ENCODE data around the gene NALCN.

Gene NALCN

GRCh38 chr13:101417501-101417900 lies 1.2 kb upstream of the NALCN start:
- in situ Hi-C loops (cut with HindIII; ENCODE audit: low sequenced_read_pairs), result no loop called here
- DNase-seq (ENCODE audit: low read depth, low spot score), result no peak
- no peak overlapping the region for H3K4me3 ChIP-seq (ENCODE audit: low read depth, low read length)
- TF ChIP-seq, protein P1, sequence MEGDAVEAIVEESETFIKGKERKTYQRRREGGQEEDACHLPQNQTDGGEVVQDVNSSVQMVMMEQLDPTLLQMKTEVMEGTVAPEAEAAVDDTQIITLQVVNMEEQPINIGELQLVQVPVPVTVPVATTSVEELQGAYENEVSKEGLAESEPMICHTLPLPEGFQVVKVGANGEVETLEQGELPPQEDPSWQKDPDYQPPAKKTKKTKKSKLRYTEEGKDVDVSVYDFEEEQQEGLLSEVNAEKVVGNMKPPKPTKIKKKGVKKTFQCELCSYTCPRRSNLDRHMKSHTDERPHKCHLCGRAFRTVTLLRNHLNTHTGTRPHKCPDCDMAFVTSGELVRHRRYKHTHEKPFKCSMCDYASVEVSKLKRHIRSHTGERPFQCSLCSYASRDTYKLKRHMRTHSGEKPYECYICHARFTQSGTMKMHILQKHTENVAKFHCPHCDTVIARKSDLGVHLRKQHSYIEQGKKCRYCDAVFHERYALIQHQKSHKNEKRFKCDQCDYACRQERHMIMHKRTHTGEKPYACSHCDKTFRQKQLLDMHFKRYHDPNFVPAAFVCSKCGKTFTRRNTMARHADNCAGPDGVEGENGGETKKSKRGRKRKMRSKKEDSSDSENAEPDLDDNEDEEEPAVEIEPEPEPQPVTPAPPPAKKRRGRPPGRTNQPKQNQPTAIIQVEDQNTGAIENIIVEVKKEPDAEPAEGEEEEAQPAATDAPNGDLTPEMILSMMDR (IDR thresholded peaks at IDR 0.05; ENCODE audit: low read depth, low read length), result no peak

GRCh38 chr13:101417043-101417406 lies 717 bp upstream of the NALCN start:
- peak overlapping the region; percentile 62 for H3K4me3 ChIP-seq (ENCODE audit: low read depth, low read length)
- in situ Hi-C loops (cut with HindIII; ENCODE audit: low sequenced_read_pairs), result no loop called here
- TF ChIP-seq, protein P1 (IDR thresholded peaks at IDR 0.05; ENCODE audit: low read depth, low read length), result no peak
- DNase-seq (ENCODE audit: low read depth, low spot score), result peak; percentile 60

DNA sequence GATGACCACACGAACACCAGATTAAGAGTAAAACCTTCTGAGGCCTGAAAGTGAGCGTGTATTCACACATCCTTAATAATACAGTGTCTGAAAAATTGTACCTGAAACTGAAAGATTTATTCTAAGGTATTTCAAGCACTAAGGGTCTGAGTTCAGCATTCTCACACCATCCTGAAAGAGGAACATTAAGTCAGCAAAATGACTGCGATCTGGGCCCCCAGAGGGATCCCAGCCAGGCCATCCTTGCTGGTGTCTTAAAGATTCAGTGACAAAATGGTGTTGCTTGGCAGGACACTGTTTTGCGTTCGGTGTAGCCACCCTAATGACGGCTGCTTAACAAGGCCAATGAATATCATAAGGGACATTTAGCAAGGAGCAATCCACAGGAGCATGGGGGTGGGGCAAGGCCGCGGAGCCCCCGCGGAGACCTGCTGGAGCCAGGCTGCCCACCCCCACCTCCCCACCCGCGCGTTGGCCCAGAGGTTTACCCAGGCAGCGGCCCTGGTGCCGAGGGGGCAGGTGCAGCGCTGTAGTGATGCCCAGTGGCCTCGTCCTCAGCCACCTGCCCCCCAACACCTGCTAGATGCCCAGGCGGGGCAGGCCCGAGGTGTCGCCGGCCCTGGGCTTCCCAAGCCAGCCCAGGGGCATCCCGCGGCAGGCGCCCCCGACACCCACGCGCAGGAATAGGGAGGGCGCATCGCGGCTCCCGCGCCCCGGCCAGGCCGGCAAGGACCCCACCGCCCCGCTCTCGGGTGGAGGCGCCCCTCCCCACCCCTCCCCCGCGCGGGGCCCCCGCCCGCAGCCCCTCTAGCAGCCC lies 742 bp downstream of the NALCN start:
- no peak for DNase-seq (ENCODE audit: low read depth, low spot score)
- in situ Hi-C loops (cut with HindIII; ENCODE audit: low sequenced_read_pairs), result no loop called here
- peak overlapping the region; percentile 62 for H3K4me3 ChIP-seq (ENCODE audit: low read depth, low read length)
- TF ChIP-seq, protein P1 (IDR thresholded peaks at IDR 0.05; ENCODE audit: low read depth, low read length), result no peak

DNA sequence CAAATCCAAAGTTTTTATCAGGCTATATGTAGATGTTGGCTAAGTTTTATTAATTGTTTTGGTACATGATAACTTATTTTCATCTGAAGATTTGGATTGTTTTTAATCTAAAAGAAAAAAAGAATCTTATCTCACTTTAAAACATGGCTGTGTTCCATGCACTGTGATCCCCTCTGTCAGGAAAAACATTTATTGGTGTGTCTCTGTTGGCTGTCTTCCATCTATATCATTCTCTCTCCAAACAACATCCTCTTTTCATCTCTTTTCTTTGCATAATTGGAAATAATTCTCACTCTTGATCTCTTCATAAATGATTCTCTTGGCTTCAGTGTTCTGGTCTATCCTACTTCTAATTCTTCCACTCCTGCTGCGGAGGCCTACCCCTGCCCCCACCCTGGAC lies 4.2 kb downstream of the NALCN start:
- TF ChIP-seq, protein P1 (IDR thresholded peaks at IDR 0.05; ENCODE audit: low read depth, low read length), result no peak
- DNase-seq (ENCODE audit: low read depth, low spot score), result no peak
- in situ Hi-C loops (cut with HindIII; ENCODE audit: low sequenced_read_pairs), result no loop called here
- H3K4me3 ChIP-seq (ENCODE audit: low read depth, low read length), result no peak overlapping the region

GRCh38 chr13:101408992-101409656 lies 7.2 kb downstream of the NALCN start:
- H3K4me3 ChIP-seq (ENCODE audit: low read depth, low read length), result no peak overlapping the region
- no peak for DNase-seq (ENCODE audit: low read depth, low spot score)
- in situ Hi-C loops (cut with HindIII; ENCODE audit: low sequenced_read_pairs), result no loop called here
- TF ChIP-seq, protein P1 (IDR thresholded peaks at IDR 0.05; ENCODE audit: low read depth, low read length), result no peak

DNA sequence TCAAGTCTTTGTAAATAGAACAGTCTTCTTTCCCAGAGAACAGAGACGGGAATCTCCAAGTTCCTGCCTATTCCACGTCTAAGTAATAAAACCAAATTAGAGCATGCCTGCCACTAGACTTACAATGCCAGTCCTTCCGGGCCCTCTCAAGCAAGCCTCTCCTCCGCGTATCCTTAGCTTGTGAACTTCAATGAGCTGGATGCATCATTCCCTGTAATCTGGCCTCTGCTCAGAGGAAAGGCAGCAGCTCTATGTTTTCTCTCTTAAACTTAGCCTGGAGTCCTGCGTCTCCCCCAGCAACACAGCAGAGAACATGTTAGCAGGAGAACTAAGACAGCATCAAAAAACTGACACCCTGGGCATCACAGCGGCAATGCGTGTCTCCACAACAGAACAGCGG lies 8.2 kb downstream of the NALCN start:
- H3K4me3 ChIP-seq (ENCODE audit: low read depth, low read length), result no peak overlapping the region
- in situ Hi-C loops (cut with HindIII; ENCODE audit: low sequenced_read_pairs), result no loop called here
- no peak for DNase-seq (ENCODE audit: low read depth, low spot score)
- TF ChIP-seq, protein P1 (IDR thresholded peaks at IDR 0.05; ENCODE audit: low read depth, low read length), result no peak
